Measurements from ENCODE around the gene DPYD. TPM values are rescaled to one million over a fixed set of nuclear protein-coding genes. Genes with fewer than 3 reads are reported as not detected.

DPYD gene
- total and polyA plus RNA-seq, 9 of the 15 experiments (the other 6 are each of a cell fraction or from before 2014, with no cell fraction given): 0.03 to 0.25 (median 0.08) TPM; not detected in 2

- Histone ChIP-seq H3K36me3 (ENCODE audit: control insufficient read depth, insufficient read depth, low read length) (no peaks in the 10 kb centered on the region), H3K4me2 (ENCODE audit: insufficient read depth, low read length) (no peak overlapping the region), H3K4me1 (replicated peaks in 1 of 2; ENCODE audit: control insufficient read depth in 2 of 2, insufficient read depth in 2 of 2, low read length in 2 of 2) (no peaks in the 10 kb centered on the region), H4K20me1 (replicated peaks; ENCODE audit: control insufficient read depth, insufficient read depth, low read length) (no peaks in the 10 kb centered on the region), H3K27ac (ENCODE audit: extremely low read depth, low read depth, low read length) (no peak overlapping the region), H3K79me2 (ENCODE audit: control insufficient read depth, insufficient read depth, low read length) (no peaks in the 10 kb centered on the region), H2AFZ (ENCODE audit: low read depth, low read length) (no peak overlapping the region), H3K9me1 (ENCODE audit: control insufficient read depth, insufficient read depth, low read length) (no peaks in the 10 kb centered on the region), H3K27me3 (ENCODE audit: control insufficient read depth in 2 of 2, insufficient read depth in 2 of 2, low read length in 2 of 2) (no peaks in the 10 kb centered on the region), H3K9me3 (replicated peaks; ENCODE audit: control insufficient read depth, insufficient read depth, low read depth, low read length) (no peaks in the 10 kb centered on the region), H3K9ac (ENCODE audit: insufficient read depth in 1 of 2, low read depth in 2 of 2, low read length in 2 of 2) (no peak overlapping the region), H3K4me3 (no peak overlapping the region)
- no peak for FAIRE-seq
- ChIA-PET POLR2A (no interaction called here), CTCF (ENCODE audit: low intra/inter-chr PET ratio) (no interaction called here)
- TF ChIP-seq HNRNPH1 (optimal IDR thresholded peaks at IDR 0.05; ENCODE audit: low read depth, low read length): no peak
- peak; percentile 65 for TF ChIP-seq RFX1 (IDR thresholded peaks at IDR 0.05)
- no peak for ATAC-seq
- 0% methylated on average over 2 of the region's 2 CpGs for WGBS (ENCODE audit: insufficient coverage, low coverage, missing lambda C conversion rate)
- in situ Hi-C loops (cut with MboI): no loop called here
- no TSS peak for BruUV-seq (replicated peaks)
- no peak for DNase-seq (ENCODE audit: extremely low read depth in 1 of 4, low spot score in 3 of 4)
- intact Hi-C loops (cut with micrococcal nuclease): no loop called here
These were observed 867.6 kb downstream of the DPYD start for GRCh38 chr1:97053268-97053667.

- in situ Hi-C loops (cut with MboI) (no loop called here), intact Hi-C loops (cut with micrococcal nuclease) (no loop called here)
- FAIRE-seq: no peak
- Histone ChIP-seq H4K20me1 (replicated peaks; ENCODE audit: control insufficient read depth, insufficient read depth, low read length) (no peaks in the 10 kb centered on the region), H3K79me2 (ENCODE audit: control insufficient read depth, insufficient read depth, low read length) (no peaks in the 10 kb centered on the region), H3K9ac (ENCODE audit: insufficient read depth in 1 of 2, low read depth in 2 of 2, low read length in 2 of 2) (no peak overlapping the region), H3K9me3 (replicated peaks; ENCODE audit: control insufficient read depth, insufficient read depth, low read depth, low read length) (no peaks in the 10 kb centered on the region), H3K27ac (ENCODE audit: extremely low read depth, low read depth, low read length) (no peak overlapping the region), H3K4me1 (replicated peaks in 1 of 2; ENCODE audit: control insufficient read depth in 2 of 2, insufficient read depth in 2 of 2, low read length in 2 of 2) (no peaks in the 10 kb centered on the region), H3K9me1 (ENCODE audit: control insufficient read depth, insufficient read depth, low read length) (no peaks in the 10 kb centered on the region), H3K27me3 (ENCODE audit: control insufficient read depth in 2 of 2, insufficient read depth in 2 of 2, low read length in 2 of 2) (no peaks in the 10 kb centered on the region), H2AFZ (ENCODE audit: low read depth, low read length) (no peak overlapping the region), H3K4me3 (no peak overlapping the region), H3K36me3 (ENCODE audit: control insufficient read depth, insufficient read depth, low read length) (no peaks in the 10 kb centered on the region), H3K4me2 (ENCODE audit: insufficient read depth, low read length) (no peak overlapping the region)
- no TSS peak for BruUV-seq (replicated peaks)
- TF ChIP-seq PYGO2 (tag; IDR thresholded peaks at IDR 0.05) (no peak), CHCHD3 (CRISPR knock-in tag; IDR thresholded peaks at IDR 0.05) (no peak), PTTG1 (tag; IDR thresholded peaks at IDR 0.05; ENCODE audit: low read depth) (no peak), ZBTB26 (CRISPR knock-in tag; IDR thresholded peaks at IDR 0.05) (no peak), CXXC5 (CRISPR knock-in tag; IDR thresholded peaks at IDR 0.05) (no peak), SUPT5H (IDR thresholded peaks at IDR 0.05) (no peak)
- POLR2A ChIA-PET: no interaction called here
- ATAC-seq: no peak
- no peak for DNase-seq (ENCODE audit: extremely low read depth in 1 of 4, low spot score in 3 of 4)
- CTCF ChIA-PET (ENCODE audit: low intra/inter-chr PET ratio): no interaction called here
These were observed 869.0 kb downstream of the DPYD start for GRCh38 chr1:97051823-97052222.
